HG03095 (cell line): ENCODE measurements around the gene CHCHD1.
"Not testable (repeated sequence)": the region's sequence is repeated elsewhere in the genome, so short reads cannot be mapped to it uniquely, and the experiment has no call there.

Experiments used
- ATAC-seq: cut with Tn5 transposase; IDR thresholded peaks from one replicate; pipeline ENCODE4 v1.9.1; 2021; ENCODE audit warnings: moderate library complexity; ENCODE audit not compliant: unreplicated experiment

The CHCHD1 gene

GRCh38 chr10:73768881-73769280 lies 13.0 kb upstream of the CHCHD1 start:
- ATAC-seq = no peak

- no peak for ATAC-seq
These were observed 12.5 kb upstream of the CHCHD1 start for GRCh38 chr10:73769396-73769795.

GRCh38 chr10:73771722-73772280 lies 10.0 kb upstream of the CHCHD1 start:
- ATAC-seq = no peak

- ATAC-seq = peak; percentile 56
These were observed 9.3 kb upstream of the CHCHD1 start for GRCh38 chr10:73772281-73773151.

GRCh38 chr10:73773152-73773879 lies 8.5 kb upstream of the CHCHD1 start:
- no peak for ATAC-seq

- ATAC-seq = no peak
These were observed 7.2 kb upstream of the CHCHD1 start for GRCh38 chr10:73774637-73775036.

- no peak for ATAC-seq
These were observed 2.8 kb upstream of the CHCHD1 start for GRCh38 chr10:73779018-73779417.

- no peak for ATAC-seq
These were observed 2.2 kb upstream of the CHCHD1 start for GRCh38 chr10:73779539-73780197.

- ATAC-seq = no peak
These were observed 1.5 kb upstream of the CHCHD1 start for GRCh38 chr10:73780301-73780700.

GRCh38 chr10:73780966-73781365 lies 882 bp upstream of the CHCHD1 start:
- no peak for ATAC-seq

- peak; percentile 3 for ATAC-seq
These were observed 335 bp upstream of the CHCHD1 start for GRCh38 chr10:73781548-73781878.

GRCh38 chr10:73782749-73783085 lies 869 bp downstream of the CHCHD1 start:
- ATAC-seq = no peak

GRCh38 chr10:73785211-73785720 lies 3.4 kb downstream of the CHCHD1 start, which contains the start of gene ZSWIM8:
Gene ZSWIM8 (plus strand): TSS chr10:73785606. CDS start chr10:73785879, 273 bp downstream.
- peak; percentile 72 for ATAC-seq

GRCh38 chr10:73785721-73786511 lies 4.1 kb downstream of the CHCHD1 start:
- peak; percentile 13 for ATAC-seq

- no peak for ATAC-seq
These were observed 4.7 kb downstream of the CHCHD1 start for GRCh38 chr10:73786512-73786885.

GRCh38 chr10:73787031-73787800 lies 5.4 kb downstream of the CHCHD1 start:
- ATAC-seq = not testable (repeated sequence)

GRCh38 chr10:73788864-73789658 lies 7.2 kb downstream of the CHCHD1 start:
- ATAC-seq = no peak

- ATAC-seq = no peak
These were observed 7.8 kb downstream of the CHCHD1 start for GRCh38 chr10:73789659-73790055.
